Ishikawa (cell line): ENCODE results near the gene MRPL37.

Experiments
- CEBPB ChIP-seq: IDR thresholded peaks from 2 replicates; pipeline ENCODE4 v1.6.1; 2012
- CREB1 ChIP-seq: IDR thresholded peaks from 2 replicates; pipeline ENCODE4 v1.6.1; 2012; ENCODE audit warnings: low read depth
- EGR1 ChIP-seq: IDR thresholded peaks from 2 replicates; pipeline ENCODE4 v1.6.1; 2012
- EP300 ChIP-seq: IDR thresholded peaks from 2 replicates; pipeline ENCODE4 v1.6.1; 2012; ENCODE audit warnings: borderline replicate concordance
- FOXM1 ChIP-seq: IDR thresholded peaks from 2 replicates; pipeline ENCODE4 v1.6.1; 2012; ENCODE audit warnings: low read depth, borderline replicate concordance
- MAX ChIP-seq: IDR thresholded peaks from 2 replicates; pipeline ENCODE4 v1.6.1; 2012
- NFIC ChIP-seq: IDR thresholded peaks from 2 replicates; pipeline ENCODE4 v1.6.1; 2012
- RAD21 ChIP-seq: IDR thresholded peaks from 2 replicates; pipeline ENCODE4 v1.6.1; 2012; ENCODE audit warnings: low read depth
- REST ChIP-seq: IDR thresholded peaks from 2 replicates; pipeline ENCODE4 v1.6.1; 2012; ENCODE audit warnings: low read depth, mild to moderate bottlenecking
- TAF1 ChIP-seq: IDR thresholded peaks from 2 replicates; pipeline ENCODE4 v1.6.1; 2012; ENCODE audit warnings: low read depth, mild to moderate bottlenecking
- TCF12 ChIP-seq: IDR thresholded peaks from 2 replicates; pipeline ENCODE4 v1.6.1; 2012; ENCODE audit warnings: low read depth
- TEAD4 ChIP-seq: IDR thresholded peaks from 2 replicates; pipeline ENCODE4 v1.6.1; 2012
- USF1 ChIP-seq: IDR thresholded peaks from 2 replicates; pipeline ENCODE4 v1.6.1; 2012
- YY1 ChIP-seq: IDR thresholded peaks from 2 replicates; pipeline ENCODE4 v1.6.1; 2012; ENCODE audit warnings: low read depth
- ZBTB7A ChIP-seq: IDR thresholded peaks from 2 replicates; pipeline ENCODE4 v1.6.1; 2012; ENCODE audit warnings: low read depth

Gene MRPL37

GRCh38 chr1:54169068-54169467, 30.9 kb upstream of the MRPL37 start:
- no peak for TF ChIP-seq TAF1
- no peak for TF ChIP-seq FOXM1
- TF ChIP-seq ZBTB7A = no peak
- no peak for TF ChIP-seq USF1
- TF ChIP-seq CEBPB = no peak
- TF ChIP-seq TCF12 = no peak
- TF ChIP-seq MAX = no peak
- no peak for TF ChIP-seq EGR1
- TF ChIP-seq YY1 = no peak
- TF ChIP-seq RAD21 = no peak
- TF ChIP-seq REST = no peak
- TF ChIP-seq CREB1 = no peak
- TF ChIP-seq EP300 = no peak
- TF ChIP-seq TEAD4 = no peak
- TF ChIP-seq NFIC = no peak

GRCh38 chr1:54171016-54171415, 29.0 kb upstream of the MRPL37 start:
- TF ChIP-seq EGR1 = no peak

- TF ChIP-seq RAD21 (no peak), NFIC (no peak), ZBTB7A (no peak), REST (no peak), CEBPB (no peak), TCF12 (no peak), EGR1 (no peak), TEAD4 (no peak), MAX (no peak), USF1 (no peak), EP300 (no peak), YY1 (no peak), TAF1 (no peak), FOXM1 (no peak)
These were observed 28.4 kb upstream of the MRPL37 start for GRCh38 chr1:54171606-54172005.

GRCh38 chr1:54172614-54173599, 27.1 kb upstream of the MRPL37 start:
- TF ChIP-seq USF1 = no peak
- TF ChIP-seq MAX = no peak
- TF ChIP-seq REST = no peak
- TF ChIP-seq TAF1 = no peak
- TF ChIP-seq TEAD4 = no peak
- TF ChIP-seq CEBPB = no peak
- no peak for TF ChIP-seq EP300
- no peak for TF ChIP-seq EGR1
- no peak for TF ChIP-seq RAD21
- no peak for TF ChIP-seq CREB1
- TF ChIP-seq TCF12 = no peak
